Chondrocyte (in vitro differentiated cells): ENCODE data around the gene KCNN1. TPM values are rescaled to one million over a fixed set of nuclear protein-coding genes. Genes with fewer than 3 reads are reported as not detected.
A peak's percentile ranks its signal among the peaks of the same experiment; 100 is the strongest.

Source experiments
- DNase-seq: peaks from one replicate; pipeline ENCODE4 v3.0.0; 2021; ENCODE audit warnings: mixed read lengths, low spot score
- H3K27ac Mint-ChIP-seq: one replicate; pipeline ENCODE4 v1.8.0; 2021; ENCODE audit warnings: mild to moderate bottlenecking, moderate library complexity, mixed read lengths; ENCODE audit not compliant: unreplicated experiment
- H3K27me3 Mint-ChIP-seq: 2 replicates; pipeline ENCODE4 v1.8.0; 2021; ENCODE audit warnings: low read depth, mixed read lengths
- H3K36me3 Mint-ChIP-seq: 2 replicates; pipeline ENCODE4 v1.8.0; 2021; ENCODE audit warnings: low read depth, mixed read lengths
- H3K4me1 Mint-ChIP-seq: 2 replicates; pipeline ENCODE4 v1.8.0; 2021; ENCODE audit warnings: low read depth, mild to moderate bottlenecking, mixed read lengths
- H3K4me3 Mint-ChIP-seq: one replicate; pipeline ENCODE4 v1.8.0; 2021; ENCODE audit warnings: mild to moderate bottlenecking, moderate library complexity, mixed read lengths; ENCODE audit not compliant: unreplicated experiment
- H3K9me3 Mint-ChIP-seq: 2 replicates; pipeline ENCODE4 v1.8.0; 2021; ENCODE audit warnings: low read depth, mixed read lengths
- CTCF ChIP-seq: fragments of 200-600 bp; sonication (generic); IDR thresholded peaks from 2 replicates; pipeline ENCODE4 v1.5.0; 2021; ENCODE audit warnings: antibody characterized with exemption, mild to moderate bottlenecking, moderate library complexity
- total RNA-seq: library from RNA; stranded (reverse); gene quantifications from 3 replicates; pipeline ENCODE4 v1.2.1, GENCODE V29; 2021

Gene KCNN1
- total RNA-seq, 1 donor from 2014 or later = not detected

- Mint-ChIP-seq H3K36me3 (no peaks in the 10 kb centered on the region), H3K9me3 (no peaks in the 10 kb centered on the region), H3K4me3 (no peak overlapping the region), H3K27me3 (peaks cover 2% of the 10 kb centered on the region), H3K27ac (no peak overlapping the region), H3K4me1 (peaks cover 9% of the 10 kb centered on the region)
- TF ChIP-seq CTCF = no peak
- DNase-seq = no peak
Observed at GRCh38 chr19:17944301-17944700, 22.6 kb upstream of the KCNN1 start.

DNA sequence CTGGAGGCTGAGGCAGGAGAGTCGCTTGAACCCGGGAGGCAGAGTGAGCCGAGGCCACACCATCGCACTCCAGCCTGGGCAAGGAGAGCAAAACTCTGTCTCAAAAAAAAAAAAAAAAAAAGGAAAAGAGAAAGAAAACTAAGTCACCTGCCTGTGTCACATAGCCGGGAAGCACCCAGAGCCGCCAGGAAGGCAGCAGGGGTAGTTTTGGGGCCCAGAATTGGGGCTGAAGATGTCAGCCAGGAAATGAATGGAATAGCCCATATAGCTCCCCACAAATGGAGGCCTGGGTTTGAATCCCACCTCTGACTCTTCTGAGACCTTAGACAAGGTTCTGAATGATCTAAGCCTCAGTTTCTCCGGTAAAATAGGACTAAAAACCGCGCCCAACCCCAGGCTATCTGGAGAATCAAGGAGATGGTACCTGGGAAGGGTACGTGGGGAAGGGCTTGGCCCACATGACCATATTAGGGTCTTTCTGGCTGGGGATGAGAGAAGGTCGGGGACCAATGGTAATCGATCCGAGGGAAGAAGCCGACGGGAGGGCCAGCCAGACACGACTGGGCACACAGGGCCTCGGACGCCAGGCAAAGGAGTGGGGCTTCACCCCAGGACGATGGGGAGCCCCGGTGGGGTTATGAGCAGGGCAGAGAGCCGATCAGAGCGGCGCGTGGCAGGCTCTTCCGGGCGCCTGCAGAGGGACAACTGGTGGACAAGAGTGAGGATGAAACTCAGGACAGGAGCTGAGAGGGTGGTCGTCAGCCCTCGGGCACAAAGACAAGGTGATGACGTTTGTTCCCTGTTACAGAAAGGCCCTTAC is 19.7 kb upstream of the KCNN1 start:
- Mint-ChIP-seq H3K9me3 (no peaks in the 10 kb centered on the region), H3K27me3 (peaks cover 23% of the 10 kb centered on the region), H3K4me1 (peaks cover 28% of the 10 kb centered on the region), H3K36me3 (no peaks in the 10 kb centered on the region), H3K27ac (peak overlapping the region; percentile 75), H3K4me3 (peak overlapping the region; percentile 81)
- TF ChIP-seq CTCF = peak; percentile 44
- no peak for DNase-seq

DNA sequence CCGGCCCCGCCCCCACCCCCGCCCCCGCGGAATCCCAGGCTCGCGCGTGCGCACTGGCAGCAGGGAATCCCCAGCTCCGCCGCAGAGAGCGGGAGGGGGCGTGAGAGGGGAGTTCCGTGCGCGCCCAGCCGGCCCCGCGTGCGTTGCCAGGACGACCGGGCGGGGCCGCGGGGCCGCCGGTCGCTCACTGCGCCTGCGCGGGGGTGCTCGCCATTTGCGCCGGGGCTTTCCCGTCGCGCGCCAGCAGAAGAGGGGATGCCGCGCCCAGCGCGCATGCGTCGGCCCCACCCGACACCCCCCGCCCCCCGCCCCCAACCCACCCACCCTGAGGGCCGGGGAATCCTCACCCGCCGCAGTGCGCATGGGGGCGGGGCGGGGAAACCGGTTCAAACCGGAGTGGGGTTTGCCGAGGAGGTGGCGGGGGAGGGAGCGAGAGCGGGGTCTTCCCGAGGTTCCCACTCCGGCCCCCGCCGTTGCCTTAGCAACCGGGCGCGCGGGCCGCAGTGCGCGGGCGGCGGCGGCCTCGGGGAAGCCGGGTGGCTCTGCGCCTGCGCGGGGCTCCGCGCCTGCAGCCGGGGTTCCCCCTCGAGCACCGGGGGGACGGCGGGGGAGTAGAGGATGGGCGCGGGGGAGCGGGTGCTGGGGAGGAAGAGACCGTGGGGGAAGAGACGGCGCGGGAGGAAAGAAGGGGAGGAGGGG is 18.9 kb upstream of the KCNN1 start:
- TF ChIP-seq CTCF = no peak
- peak overlapping the region; percentile 62 for H3K4me3 Mint-ChIP-seq
- no peak for DNase-seq
- H3K27ac Mint-ChIP-seq = no peak overlapping the region
- H3K4me1 Mint-ChIP-seq = peaks cover 28% of the 10 kb centered on the region
- peaks cover 29% of the 10 kb centered on the region for H3K27me3 Mint-ChIP-seq
- H3K36me3 Mint-ChIP-seq = no peaks in the 10 kb centered on the region
- no peaks in the 10 kb centered on the region for H3K9me3 Mint-ChIP-seq

DNA sequence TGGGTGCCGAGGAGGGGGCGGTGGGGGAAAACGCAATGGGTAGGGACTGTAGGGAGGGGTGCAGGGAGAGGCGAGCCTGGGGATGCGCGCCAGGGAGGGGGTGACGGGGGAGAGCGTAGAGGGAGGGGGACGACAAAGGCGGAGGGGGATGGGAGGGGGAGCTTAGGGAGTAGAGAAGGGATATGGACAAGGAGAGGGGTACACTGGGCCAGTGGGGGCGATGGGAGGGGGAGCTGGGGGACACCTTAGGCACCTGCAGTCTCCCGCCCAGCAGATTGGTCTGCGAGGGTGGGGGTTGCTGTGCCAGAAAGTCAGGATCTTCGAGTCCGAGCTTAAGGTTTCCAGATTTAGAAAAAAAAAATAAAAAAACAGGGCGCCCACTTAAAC is 18.4 kb upstream of the KCNN1 start:
- H3K36me3 Mint-ChIP-seq = no peaks in the 10 kb centered on the region
- DNase-seq = no peak
- no peaks in the 10 kb centered on the region for H3K9me3 Mint-ChIP-seq
- H3K4me1 Mint-ChIP-seq = peaks cover 28% of the 10 kb centered on the region
- no peak for TF ChIP-seq CTCF
- no peak overlapping the region for H3K27ac Mint-ChIP-seq
- H3K4me3 Mint-ChIP-seq = peak overlapping the region; percentile 62
- peaks cover 35% of the 10 kb centered on the region for H3K27me3 Mint-ChIP-seq

DNA sequence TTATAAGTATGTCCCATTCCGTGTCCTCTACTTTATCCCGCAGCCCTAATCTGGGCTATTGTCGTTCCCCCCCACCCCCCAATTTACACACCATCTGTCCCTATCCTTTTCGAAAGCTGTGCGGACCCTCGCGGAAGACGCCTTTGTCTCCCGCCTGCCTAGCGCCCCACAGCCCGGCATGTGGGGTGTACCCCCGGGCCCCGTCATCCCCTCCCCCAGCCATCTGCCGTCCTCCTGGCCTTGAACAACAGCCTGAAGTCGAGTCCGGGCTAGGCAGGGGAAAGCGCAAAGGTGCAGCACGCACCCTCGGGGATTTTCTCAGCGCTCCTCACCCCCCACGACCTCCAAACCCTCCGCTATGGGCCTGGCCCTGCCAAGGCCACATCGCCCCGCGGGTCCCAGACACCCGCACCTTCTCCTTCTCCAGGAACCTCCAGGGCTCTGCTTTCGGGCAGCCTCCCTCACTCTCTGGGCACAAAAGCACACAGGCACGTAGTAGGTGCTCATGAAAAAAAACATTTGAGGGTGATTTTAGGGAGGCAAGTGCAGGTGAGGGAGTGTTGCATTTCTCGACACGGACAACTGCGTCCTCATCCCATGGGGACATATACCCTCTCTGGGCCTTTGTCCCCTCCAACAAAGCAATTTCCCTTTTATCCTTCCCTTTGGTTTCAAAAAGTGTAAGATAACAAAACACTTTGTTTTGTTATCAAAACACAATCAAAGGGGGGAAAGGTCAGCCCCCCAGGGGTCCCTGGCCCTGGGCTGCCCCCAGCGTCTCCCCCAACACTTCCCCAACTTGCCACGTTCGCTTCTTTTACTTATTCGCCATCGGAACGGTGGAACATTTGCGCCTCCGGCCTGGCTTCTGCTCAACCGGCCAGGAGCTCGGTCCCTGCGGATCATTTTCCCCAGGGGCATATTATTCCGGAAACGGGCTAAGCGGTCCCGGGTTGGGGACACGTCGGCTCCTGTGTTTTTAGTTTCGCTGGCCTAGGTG is 17.7 kb upstream of the KCNN1 start:
- Mint-ChIP-seq H3K27me3 (peaks cover 40% of the 10 kb centered on the region), H3K27ac (no peak overlapping the region), H3K36me3 (no peaks in the 10 kb centered on the region), H3K9me3 (no peaks in the 10 kb centered on the region), H3K4me1 (peaks cover 28% of the 10 kb centered on the region), H3K4me3 (peak overlapping the region; percentile 33)
- TF ChIP-seq CTCF = no peak
- DNase-seq = no peak
